ENCODE data around the gene SLC39A13. TPM values are rescaled to one million over a fixed set of nuclear protein-coding genes. Genes with fewer than 3 reads are reported as not detected.

The SLC39A13 gene
- total RNA-seq, 2 experiments from 2014 or later: 36.6 to 39.2 TPM

GRCh38 chr11:47359586-47359985 lies 48.8 kb upstream of the SLC39A13 start:
- ChIA-PET CTCF (no interaction called here), POLR2A (interaction anchor here (0.5 to 1.0 kb wide), 2 partner anchors 48 to 201 kb away, joined by 3 to 4 read pairs; no protein-coding TSS in a partner anchor)
- no peak overlapping the region for H3K27ac ChIP-seq (ENCODE audit: low read depth in 1 of 2, low read length in 2 of 2)
- Mint-ChIP-seq H3K9me3 (no peaks in the 10 kb centered on the region), H3K36me3 (ENCODE audit: low read depth) (no peaks in the 10 kb centered on the region), H3K27me3 (no peaks in the 10 kb centered on the region), H3K4me3 (no peak overlapping the region), H3K27ac (no peak overlapping the region), H3K4me1 (ENCODE audit: low read depth) (peaks cover 12% of the 10 kb centered on the region)
- intact Hi-C loops (cut with DNase I, micrococcal nuclease): no loop called here
- no peak for ATAC-seq (ENCODE audit: poor library complexity)
- TF ChIP-seq, protein P1, sequence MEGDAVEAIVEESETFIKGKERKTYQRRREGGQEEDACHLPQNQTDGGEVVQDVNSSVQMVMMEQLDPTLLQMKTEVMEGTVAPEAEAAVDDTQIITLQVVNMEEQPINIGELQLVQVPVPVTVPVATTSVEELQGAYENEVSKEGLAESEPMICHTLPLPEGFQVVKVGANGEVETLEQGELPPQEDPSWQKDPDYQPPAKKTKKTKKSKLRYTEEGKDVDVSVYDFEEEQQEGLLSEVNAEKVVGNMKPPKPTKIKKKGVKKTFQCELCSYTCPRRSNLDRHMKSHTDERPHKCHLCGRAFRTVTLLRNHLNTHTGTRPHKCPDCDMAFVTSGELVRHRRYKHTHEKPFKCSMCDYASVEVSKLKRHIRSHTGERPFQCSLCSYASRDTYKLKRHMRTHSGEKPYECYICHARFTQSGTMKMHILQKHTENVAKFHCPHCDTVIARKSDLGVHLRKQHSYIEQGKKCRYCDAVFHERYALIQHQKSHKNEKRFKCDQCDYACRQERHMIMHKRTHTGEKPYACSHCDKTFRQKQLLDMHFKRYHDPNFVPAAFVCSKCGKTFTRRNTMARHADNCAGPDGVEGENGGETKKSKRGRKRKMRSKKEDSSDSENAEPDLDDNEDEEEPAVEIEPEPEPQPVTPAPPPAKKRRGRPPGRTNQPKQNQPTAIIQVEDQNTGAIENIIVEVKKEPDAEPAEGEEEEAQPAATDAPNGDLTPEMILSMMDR (IDR thresholded peaks at IDR 0.05): no peak
- H3K4me3 ChIP-seq (ENCODE audit: low read length): no peak overlapping the region
- H3K27me3 ChIP-seq (ENCODE audit: control insufficient read depth in 1 of 2, insufficient read depth in 2 of 2, low read length in 2 of 2): no peaks in the 10 kb centered on the region
- DNase-seq: peak in 2 of 14 experiments; percentile 14 to 39
- peaks cover 12% of the 10 kb centered on the region for H3K4me1 ChIP-seq (ENCODE audit: insufficient read depth, low read length)
- H3K36me3 ChIP-seq (ENCODE audit: insufficient read depth, low read length): no peaks in the 10 kb centered on the region
- no peaks in the 10 kb centered on the region for H3K9me3 ChIP-seq (ENCODE audit: control insufficient read depth in 1 of 2, insufficient read depth in 1 of 2, low read length in 2 of 2)

DNA sequence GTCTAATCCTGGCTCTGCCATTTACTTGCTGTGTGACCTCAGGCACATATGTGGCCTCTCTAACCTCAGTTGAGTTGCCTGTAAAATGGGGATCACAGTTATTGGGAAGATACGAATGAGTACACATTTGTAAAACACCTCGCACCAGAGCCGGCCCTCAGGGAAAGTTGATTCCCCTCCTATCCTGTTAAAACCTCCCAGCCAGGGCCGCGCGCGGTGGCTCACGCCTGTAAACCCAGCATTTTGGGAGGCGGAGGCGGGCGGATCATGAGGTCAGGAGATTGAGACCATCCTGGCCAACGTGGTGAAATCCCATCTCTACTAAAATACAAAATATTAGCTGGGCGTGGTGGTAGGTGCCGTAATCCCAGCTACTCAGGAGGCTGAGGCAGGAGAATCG lies 48.0 kb upstream of the SLC39A13 start:
- POLR2A ChIA-PET: interaction anchor here (1.0 kb wide), 1 partner anchor 47 kb away, joined by 3 read pairs; no protein-coding TSS in a partner anchor
- no peaks in the 10 kb centered on the region for H3K27me3 ChIP-seq (ENCODE audit: control insufficient read depth in 1 of 2, insufficient read depth in 2 of 2, low read length in 2 of 2)
- ATAC-seq (ENCODE audit: poor library complexity) (no peak), DNase-seq (peak in 1 of 14 experiments; percentile 1)
- TF ChIP-seq, protein P1 (IDR thresholded peaks at IDR 0.05): no peak
- no peaks in the 10 kb centered on the region for H3K27me3 Mint-ChIP-seq
- H3K36me3 Mint-ChIP-seq (ENCODE audit: low read depth): no peaks in the 10 kb centered on the region
- H3K4me1 Mint-ChIP-seq (ENCODE audit: low read depth): peaks cover 12% of the 10 kb centered on the region
- intact Hi-C loops (cut with DNase I, micrococcal nuclease): no loop called here
- no peaks in the 10 kb centered on the region for H3K36me3 ChIP-seq (ENCODE audit: insufficient read depth, low read length)
- CTCF ChIA-PET: no interaction called here
- H3K4me3 ChIP-seq (ENCODE audit: low read length): no peak overlapping the region
- H3K4me1 ChIP-seq (ENCODE audit: insufficient read depth, low read length): peaks cover 12% of the 10 kb centered on the region
- no peak overlapping the region for H3K27ac ChIP-seq (ENCODE audit: low read depth in 1 of 2, low read length in 2 of 2)
- no peaks in the 10 kb centered on the region for H3K9me3 ChIP-seq (ENCODE audit: control insufficient read depth in 1 of 2, insufficient read depth in 1 of 2, low read length in 2 of 2)
- H3K9me3 Mint-ChIP-seq: no peaks in the 10 kb centered on the region
- no peak overlapping the region for H3K4me3 Mint-ChIP-seq
- H3K27ac Mint-ChIP-seq: no peak overlapping the region

- Mint-ChIP-seq H3K4me3 (no peak overlapping the region), H3K4me1 (ENCODE audit: low read depth) (peaks cover 12% of the 10 kb centered on the region), H3K36me3 (ENCODE audit: low read depth) (no peaks in the 10 kb centered on the region), H3K27ac (no peak overlapping the region), H3K27me3 (no peaks in the 10 kb centered on the region), H3K9me3 (no peaks in the 10 kb centered on the region)
- no peak overlapping the region for H3K27ac ChIP-seq (ENCODE audit: low read depth in 1 of 2, low read length in 2 of 2)
- peaks cover 12% of the 10 kb centered on the region for H3K4me1 ChIP-seq (ENCODE audit: insufficient read depth, low read length)
- ChIA-PET POLR2A (no interaction called here), CTCF (no interaction called here)
- TF ChIP-seq, protein P1 (IDR thresholded peaks at IDR 0.05): no peak
- H3K36me3 ChIP-seq (ENCODE audit: insufficient read depth, low read length): no peaks in the 10 kb centered on the region
- no peaks in the 10 kb centered on the region for H3K27me3 ChIP-seq (ENCODE audit: control insufficient read depth in 1 of 2, insufficient read depth in 2 of 2, low read length in 2 of 2)
- H3K9me3 ChIP-seq (ENCODE audit: control insufficient read depth in 1 of 2, insufficient read depth in 1 of 2, low read length in 2 of 2): no peaks in the 10 kb centered on the region
- DNase-seq (peak in 1 of 14 experiments; percentile 8), ATAC-seq (ENCODE audit: poor library complexity) (no peak)
- intact Hi-C loops (cut with DNase I, micrococcal nuclease): no loop called here
- H3K4me3 ChIP-seq (ENCODE audit: low read length): no peak overlapping the region
Measured at GRCh38 chr11:47361419-47361818, 47.0 kb upstream of the SLC39A13 start.

All from CD4-positive, alpha-beta T cell (primary cell).